Osteocyte (in vitro differentiated cells): ENCODE results near the gene SNTG2. TPM values are rescaled to one million over a fixed set of nuclear protein-coding genes. Genes with fewer than 3 reads are reported as not detected.

Experiments
- DNase-seq: peaks from one replicate; pipeline ENCODE4 v3.0.0; 2021; ENCODE audit warnings: mixed read lengths; ENCODE audit not compliant: unreplicated experiment; ENCODE audit errors: extremely low spot score
- H3K27ac Mint-ChIP-seq: one replicate; pipeline ENCODE4 v1.8.0; 2021; ENCODE audit warnings: mild to moderate bottlenecking, mixed read lengths; ENCODE audit not compliant: unreplicated experiment
- H3K27me3 Mint-ChIP-seq: one replicate; pipeline ENCODE4 v1.8.0; 2021; ENCODE audit warnings: mixed read lengths; ENCODE audit not compliant: unreplicated experiment
- H3K36me3 Mint-ChIP-seq: one replicate; pipeline ENCODE4 v1.8.0; 2021; ENCODE audit warnings: mixed read lengths; ENCODE audit not compliant: unreplicated experiment
- H3K4me1 Mint-ChIP-seq: one replicate; pipeline ENCODE4 v1.8.0; 2021; ENCODE audit warnings: mixed read lengths; ENCODE audit not compliant: unreplicated experiment
- H3K4me3 Mint-ChIP-seq: one replicate; pipeline ENCODE4 v1.8.0; 2021; ENCODE audit warnings: mild to moderate bottlenecking, moderate library complexity, mixed read lengths; ENCODE audit not compliant: unreplicated experiment
- H3K9me3 Mint-ChIP-seq: one replicate; pipeline ENCODE4 v1.8.0; 2021; ENCODE audit warnings: mixed read lengths; ENCODE audit not compliant: unreplicated experiment
- total RNA-seq: library from RNA; stranded (reverse); gene quantifications from 2 replicates; pipeline ENCODE4 v1.2.1, GENCODE V29; 2021
- TF ChIP-seq, protein P1 (sequence below): fragments of 200-600 bp; sonication (generic); IDR thresholded peaks from 2 replicates; pipeline ENCODE4 v1.5.0; 2021; ENCODE audit warnings: antibody characterized with exemption, mild to moderate bottlenecking, moderate library complexity

Gene SNTG2
- total RNA-seq, 1 donor from 2014 or later: not detected

DNA sequence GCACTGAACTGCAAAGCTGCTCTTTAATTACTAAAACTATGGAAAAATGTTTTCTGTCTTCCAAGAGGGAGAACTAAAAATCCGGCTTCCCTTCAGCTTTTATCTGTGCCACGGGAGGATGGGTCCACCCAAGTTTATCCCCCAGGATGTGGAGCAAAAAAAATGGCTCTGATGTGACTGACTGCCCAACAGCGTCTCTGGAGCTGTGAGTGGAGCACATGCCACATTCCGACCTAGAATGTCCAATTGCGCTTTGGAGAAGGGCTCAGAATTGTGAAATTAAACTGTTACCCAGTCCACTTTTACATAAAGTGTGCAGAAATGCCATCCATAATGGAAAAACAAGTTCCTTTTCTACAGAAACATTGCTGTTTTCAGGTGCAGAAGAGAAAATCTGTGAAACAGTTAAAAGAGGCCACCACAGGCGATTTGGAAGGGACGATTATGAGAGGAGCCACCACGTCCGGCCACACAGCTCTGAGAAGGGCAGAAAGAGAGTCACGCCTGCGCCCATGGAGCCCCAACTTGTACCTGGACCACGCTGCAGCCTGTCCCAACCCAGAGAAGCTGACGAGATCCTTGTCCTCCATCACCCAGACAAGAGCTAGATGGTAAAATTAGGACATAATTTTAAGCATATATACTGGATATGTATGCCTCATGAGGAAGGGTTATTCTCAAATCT, 362.7 kb downstream of the SNTG2 start:
- no peak overlapping the region for H3K4me3 Mint-ChIP-seq
- H3K27me3 Mint-ChIP-seq: peaks cover 2% of the 10 kb centered on the region
- no peak overlapping the region for H3K27ac Mint-ChIP-seq
- no peak for DNase-seq
- H3K9me3 Mint-ChIP-seq: no peaks in the 10 kb centered on the region
- peaks cover 3% of the 10 kb centered on the region for H3K4me1 Mint-ChIP-seq
- no peaks in the 10 kb centered on the region for H3K36me3 Mint-ChIP-seq
- TF ChIP-seq, protein P1, sequence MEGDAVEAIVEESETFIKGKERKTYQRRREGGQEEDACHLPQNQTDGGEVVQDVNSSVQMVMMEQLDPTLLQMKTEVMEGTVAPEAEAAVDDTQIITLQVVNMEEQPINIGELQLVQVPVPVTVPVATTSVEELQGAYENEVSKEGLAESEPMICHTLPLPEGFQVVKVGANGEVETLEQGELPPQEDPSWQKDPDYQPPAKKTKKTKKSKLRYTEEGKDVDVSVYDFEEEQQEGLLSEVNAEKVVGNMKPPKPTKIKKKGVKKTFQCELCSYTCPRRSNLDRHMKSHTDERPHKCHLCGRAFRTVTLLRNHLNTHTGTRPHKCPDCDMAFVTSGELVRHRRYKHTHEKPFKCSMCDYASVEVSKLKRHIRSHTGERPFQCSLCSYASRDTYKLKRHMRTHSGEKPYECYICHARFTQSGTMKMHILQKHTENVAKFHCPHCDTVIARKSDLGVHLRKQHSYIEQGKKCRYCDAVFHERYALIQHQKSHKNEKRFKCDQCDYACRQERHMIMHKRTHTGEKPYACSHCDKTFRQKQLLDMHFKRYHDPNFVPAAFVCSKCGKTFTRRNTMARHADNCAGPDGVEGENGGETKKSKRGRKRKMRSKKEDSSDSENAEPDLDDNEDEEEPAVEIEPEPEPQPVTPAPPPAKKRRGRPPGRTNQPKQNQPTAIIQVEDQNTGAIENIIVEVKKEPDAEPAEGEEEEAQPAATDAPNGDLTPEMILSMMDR: no peak

DNA sequence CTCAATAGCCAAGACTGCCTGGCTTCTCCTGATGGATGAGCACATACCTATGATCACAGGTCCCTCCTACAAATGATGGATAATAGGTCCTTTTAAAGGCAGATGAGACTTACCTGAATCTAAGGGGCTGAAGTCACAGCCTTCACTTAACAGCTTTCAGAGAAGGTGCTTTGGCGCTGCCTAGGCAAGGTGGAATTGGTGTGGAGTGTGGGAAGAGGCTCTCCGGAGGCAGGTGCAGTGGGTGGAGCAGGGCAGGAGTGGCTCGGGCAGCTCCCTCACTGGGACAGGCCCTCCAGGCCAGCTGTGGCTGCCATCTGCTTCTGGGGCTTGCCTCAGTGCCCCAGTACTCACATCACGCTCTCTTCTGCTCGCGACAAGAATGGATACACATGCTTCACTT, 363.6 kb downstream of the SNTG2 start:
- no peak overlapping the region for H3K4me3 Mint-ChIP-seq
- TF ChIP-seq, protein P1: no peak
- H3K4me1 Mint-ChIP-seq: peaks cover 10% of the 10 kb centered on the region
- peaks cover 3% of the 10 kb centered on the region for H3K27me3 Mint-ChIP-seq
- no peaks in the 10 kb centered on the region for H3K9me3 Mint-ChIP-seq
- DNase-seq: no peak
- no peaks in the 10 kb centered on the region for H3K36me3 Mint-ChIP-seq
- H3K27ac Mint-ChIP-seq: no peak overlapping the region

DNA sequence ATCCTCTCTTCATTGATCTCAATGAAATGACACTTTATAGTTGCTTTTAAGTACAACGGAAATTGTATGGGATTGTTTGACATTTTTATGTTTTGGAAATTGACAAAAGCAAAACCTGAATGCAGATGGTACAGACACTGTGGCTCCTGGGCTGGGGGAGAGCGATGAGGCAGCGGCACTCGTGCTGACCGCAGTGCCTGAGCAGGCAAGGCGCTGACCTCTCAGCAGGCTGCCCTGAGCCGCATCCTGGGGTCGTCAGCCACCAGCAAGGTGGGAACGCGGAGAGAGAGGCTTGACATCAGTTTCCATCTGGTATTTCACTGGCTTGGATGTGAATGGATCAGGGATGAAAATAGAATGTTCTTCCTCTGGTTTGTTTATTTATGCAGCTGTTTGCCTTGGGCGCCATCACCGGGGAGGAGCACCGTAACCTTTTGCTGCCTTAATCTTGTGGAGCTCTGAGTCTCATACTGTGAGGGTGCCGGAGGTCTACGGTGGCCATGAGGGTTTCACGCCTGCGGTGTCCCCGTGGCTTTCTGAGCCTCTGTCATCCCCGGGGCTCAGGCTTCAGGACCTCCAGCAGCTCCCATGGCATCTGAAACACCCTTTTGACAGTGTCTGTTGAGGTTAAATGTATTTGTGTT, 367.8 kb downstream of the SNTG2 start:
- TF ChIP-seq, protein P1: no peak
- H3K9me3 Mint-ChIP-seq: no peaks in the 10 kb centered on the region
- no peak for DNase-seq
- peaks cover 10% of the 10 kb centered on the region for H3K4me1 Mint-ChIP-seq
- H3K27me3 Mint-ChIP-seq: peaks cover 3% of the 10 kb centered on the region
- no peak overlapping the region for H3K27ac Mint-ChIP-seq
- no peaks in the 10 kb centered on the region for H3K36me3 Mint-ChIP-seq
- H3K4me3 Mint-ChIP-seq: no peak overlapping the region

DNA sequence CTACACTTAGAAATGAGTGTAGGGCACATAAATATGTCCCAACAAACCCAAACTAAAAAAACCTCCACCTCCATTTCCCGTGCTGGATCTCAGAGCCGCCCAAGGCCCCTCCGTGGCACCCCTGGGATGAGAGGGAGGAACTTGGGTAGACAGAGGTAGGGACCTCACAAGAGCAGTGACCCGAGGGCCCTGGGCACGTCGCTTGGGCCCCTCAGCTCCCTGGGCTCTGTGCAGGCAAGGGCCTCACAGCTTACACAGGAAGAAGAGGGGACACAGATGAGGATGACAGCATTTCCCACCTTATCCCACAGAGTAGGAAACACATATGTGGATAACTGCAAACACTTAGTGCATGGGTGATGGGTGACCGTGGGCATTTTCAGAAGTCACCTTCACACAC, 368.7 kb downstream of the SNTG2 start:
- Mint-ChIP-seq H3K4me3 (no peak overlapping the region), H3K9me3 (no peaks in the 10 kb centered on the region), H3K27ac (no peak overlapping the region), H3K4me1 (peaks cover 10% of the 10 kb centered on the region), H3K27me3 (peaks cover 3% of the 10 kb centered on the region), H3K36me3 (no peaks in the 10 kb centered on the region)
- TF ChIP-seq, protein P1: no peak
- no peak for DNase-seq

DNA sequence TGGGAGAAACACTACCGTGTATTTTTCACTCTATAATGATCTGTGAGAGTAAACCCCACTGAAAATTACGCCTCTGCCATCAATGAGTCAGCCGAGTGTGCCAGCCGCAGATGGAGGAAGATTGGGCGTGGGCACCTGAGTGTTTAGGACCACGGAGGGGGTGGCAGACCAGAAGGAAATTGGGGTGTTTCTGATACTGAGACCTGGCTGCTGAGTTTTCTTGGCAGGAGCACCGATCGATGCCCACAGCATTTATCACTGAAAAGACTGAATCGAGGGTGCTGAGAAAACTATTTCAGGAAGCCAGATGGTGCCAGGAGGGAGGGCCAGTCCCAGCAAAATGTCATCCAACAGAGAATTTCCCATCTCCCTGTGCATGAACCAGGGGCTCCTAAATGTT, 370.7 kb downstream of the SNTG2 start:
- Mint-ChIP-seq H3K27ac (no peak overlapping the region), H3K36me3 (no peaks in the 10 kb centered on the region), H3K4me3 (no peak overlapping the region), H3K9me3 (no peaks in the 10 kb centered on the region), H3K4me1 (peaks cover 10% of the 10 kb centered on the region), H3K27me3 (peaks cover 3% of the 10 kb centered on the region)
- TF ChIP-seq, protein P1: no peak
- DNase-seq: no peak
